HG03196 (cell line): ENCODE data around the gene IGF2R.
"Not testable (repeated sequence)": the region's sequence is repeated elsewhere in the genome, so short reads cannot be mapped to it uniquely, and the experiment has no call there.

Experiments used
- ATAC-seq: cut with Tn5 transposase; IDR thresholded peaks from one replicate; pipeline ENCODE4 v1.9.1; 2021; ENCODE audit not compliant: unreplicated experiment

IGF2R gene

DNA sequence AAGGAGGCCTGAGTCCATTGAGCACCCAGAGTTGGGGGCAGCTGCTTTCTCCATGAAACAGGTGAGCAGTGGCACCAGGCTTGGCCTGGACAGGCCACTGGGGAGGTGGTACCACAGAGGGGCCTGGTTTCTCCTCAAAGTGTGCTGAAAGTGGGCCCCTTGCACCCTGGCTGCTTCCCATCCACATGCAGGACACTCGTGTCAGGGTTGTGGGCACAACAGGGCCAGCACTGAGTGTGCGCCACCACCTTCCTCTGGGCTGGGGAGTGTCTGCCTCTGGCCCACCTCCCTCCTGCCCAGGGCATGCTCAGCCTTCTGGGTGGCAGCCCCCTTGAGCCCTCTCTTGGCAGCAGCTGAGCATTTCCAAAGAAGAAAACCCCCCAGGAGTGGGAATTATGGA lies 147.5 kb downstream of the IGF2R start:
- ATAC-seq = no peak

DNA sequence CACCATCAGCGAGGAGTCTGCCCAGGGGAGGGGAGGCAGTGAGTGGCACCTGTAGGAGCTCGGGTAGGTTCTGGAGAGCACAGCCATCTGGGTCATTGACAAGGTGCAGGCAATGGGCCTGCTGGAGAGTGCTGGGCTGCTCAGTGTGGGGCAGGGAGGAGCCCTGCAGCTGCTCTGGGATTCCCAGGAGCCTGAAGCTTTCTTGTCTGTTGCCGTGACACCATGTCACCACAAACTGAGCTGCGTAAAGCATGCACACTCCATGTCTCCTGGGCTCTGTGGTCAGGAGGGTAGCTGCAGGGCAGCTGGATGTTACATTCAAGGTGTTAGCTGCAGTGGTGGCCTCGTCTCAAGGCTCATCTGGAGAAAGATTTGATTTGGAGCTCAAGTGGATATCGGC lies 148.3 kb downstream of the IGF2R start:
- no peak for ATAC-seq

DNA sequence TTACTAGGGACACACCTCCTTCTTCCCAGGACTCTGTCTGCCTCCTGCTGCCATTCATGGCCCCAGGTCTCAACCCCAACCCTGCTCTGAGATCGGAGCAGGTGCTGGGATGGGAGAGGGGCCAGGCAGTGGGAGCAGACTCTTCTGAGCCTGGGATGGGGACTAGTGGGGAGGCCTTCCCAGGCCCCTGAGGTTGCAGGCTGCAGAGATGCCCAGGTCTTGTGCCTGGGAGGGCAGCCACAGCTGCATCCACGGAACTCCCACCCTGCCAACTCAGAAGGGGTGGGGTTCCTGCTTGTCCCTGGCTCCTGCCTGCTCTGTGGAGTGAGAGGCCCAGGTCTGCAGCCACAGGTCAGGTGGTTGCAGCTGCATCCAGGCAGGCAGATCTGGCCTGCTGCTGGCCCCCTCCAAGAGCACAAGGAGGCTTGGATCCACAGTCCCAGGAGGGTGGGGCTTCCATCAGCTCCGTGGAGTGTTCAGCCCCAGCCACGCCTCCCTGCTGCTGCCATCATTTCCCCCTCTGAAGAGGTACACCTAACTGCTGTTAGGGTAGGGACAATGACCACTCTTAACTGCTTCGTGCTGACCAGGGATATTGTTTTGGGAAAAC lies 149.8 kb downstream of the IGF2R start:
- ATAC-seq = no peak

DNA sequence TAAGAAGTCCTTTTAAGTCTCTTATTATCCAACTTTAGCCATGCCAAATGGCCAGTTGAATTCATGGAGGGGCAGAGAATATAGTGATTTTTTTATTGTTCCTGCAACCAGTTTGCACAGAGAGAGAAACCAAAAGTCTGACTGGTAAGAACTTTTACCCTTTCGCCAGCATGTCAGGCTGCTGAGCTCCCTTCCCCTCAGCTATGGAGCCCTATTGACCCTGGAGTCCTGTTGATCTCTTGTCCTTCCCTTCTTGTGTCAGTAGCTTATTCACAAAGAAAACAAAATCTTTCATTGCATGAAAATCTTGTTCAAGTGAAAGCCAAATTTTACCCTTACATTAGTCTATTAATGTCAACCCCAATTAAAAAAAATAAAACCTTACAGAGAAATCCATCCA lies 151.2 kb downstream of the IGF2R start:
- no peak for ATAC-seq

DNA sequence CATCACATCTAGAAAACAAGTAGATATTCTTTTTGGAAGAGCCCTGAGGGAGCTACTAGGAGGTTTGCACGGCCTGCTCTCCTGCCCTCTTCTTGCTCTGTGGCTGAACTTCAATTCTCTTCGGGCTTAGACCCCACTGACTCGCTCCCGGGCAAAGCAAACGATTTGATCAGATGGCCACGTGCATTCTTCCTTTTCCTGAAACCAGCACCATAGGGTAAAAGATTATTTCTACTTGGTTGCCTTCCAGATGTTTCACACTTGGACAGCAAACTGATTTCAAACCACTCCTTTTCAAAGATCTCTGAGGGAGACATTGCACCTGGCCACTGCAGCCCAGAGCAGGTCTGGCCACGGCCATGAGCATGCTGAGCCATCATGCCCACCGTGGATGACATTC lies 152.7 kb downstream of the IGF2R start, which contains the start of gene SLC22A1:
TSS of gene SLC22A1 (plus strand) at position 258 of the 400 bp plus-strand sequence. CDS start at position 379, 121 bp downstream.
- ATAC-seq = no peak

DNA sequence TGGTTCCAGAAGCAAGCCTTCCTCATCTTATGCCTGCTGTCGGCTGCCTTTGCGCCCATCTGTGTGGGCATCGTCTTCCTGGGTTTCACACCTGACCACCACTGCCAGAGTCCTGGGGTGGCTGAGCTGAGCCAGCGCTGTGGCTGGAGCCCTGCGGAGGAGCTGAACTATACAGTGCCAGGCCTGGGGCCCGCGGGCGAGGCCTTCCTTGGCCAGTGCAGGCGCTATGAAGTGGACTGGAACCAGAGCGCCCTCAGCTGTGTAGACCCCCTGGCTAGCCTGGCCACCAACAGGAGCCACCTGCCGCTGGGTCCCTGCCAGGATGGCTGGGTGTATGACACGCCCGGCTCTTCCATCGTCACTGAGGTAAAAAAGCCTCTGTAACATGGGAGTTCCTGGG lies 153.1 kb downstream of the IGF2R start:
- ATAC-seq = no peak

DNA sequence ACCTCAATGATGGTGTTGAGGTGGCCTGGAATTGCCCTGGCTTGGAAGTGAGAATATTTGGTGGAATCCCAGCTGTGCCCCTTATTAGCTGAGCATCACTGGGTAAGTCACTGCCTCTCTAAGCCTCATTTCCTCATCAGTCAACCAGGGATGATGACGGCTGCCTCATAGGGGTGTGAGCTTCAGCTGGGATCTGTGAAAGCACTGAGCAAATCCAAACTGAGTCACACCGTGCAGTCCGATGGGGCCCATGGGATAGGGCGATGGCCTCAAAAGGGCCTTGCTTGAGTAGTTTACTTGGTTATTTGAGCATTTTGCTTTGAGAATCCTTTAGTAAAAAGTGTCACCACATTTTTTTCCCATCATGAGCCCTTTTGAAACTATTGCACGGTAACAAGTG lies 153.9 kb downstream of the IGF2R start:
- no peak for ATAC-seq

DNA sequence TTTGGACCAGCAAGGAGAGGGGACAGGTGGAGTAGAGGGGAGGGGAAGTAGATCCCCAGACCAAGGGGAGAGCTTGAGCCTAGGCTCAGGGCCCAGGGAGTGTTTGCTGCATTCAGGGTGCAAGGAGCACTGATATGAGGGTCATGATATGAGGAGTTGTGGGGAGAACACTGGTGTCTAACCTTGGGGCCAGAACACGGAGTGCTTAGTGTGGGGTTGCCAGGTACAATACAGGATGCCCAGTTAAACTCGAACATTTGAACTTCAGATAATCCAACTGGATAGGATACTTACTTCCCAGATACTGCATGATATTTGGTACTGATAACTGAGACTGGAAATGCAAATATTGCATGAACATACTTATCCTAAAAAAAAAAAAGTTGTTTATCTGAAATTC lies 155.1 kb downstream of the IGF2R start:
- no peak for ATAC-seq

DNA sequence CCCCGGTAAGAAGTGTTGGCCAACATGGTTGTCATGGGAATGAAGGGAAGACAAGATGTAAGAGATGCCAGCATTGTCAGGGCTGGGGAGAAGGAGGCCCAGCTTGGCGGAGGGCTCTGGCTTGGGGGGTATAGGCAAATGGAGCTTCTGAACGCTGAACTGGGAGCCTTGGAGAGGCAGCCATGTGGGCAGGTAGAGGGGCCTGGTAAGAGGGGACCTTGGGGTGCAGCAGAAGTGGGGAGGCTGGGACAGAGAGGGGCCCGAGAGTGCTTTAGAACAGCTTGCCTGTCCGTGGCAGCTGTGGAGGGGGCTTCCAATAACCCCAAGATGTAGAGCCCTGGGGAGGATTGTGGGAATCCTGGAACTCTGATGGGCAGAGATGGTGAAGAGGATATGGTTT lies 155.7 kb downstream of the IGF2R start:
- no peak for ATAC-seq

DNA sequence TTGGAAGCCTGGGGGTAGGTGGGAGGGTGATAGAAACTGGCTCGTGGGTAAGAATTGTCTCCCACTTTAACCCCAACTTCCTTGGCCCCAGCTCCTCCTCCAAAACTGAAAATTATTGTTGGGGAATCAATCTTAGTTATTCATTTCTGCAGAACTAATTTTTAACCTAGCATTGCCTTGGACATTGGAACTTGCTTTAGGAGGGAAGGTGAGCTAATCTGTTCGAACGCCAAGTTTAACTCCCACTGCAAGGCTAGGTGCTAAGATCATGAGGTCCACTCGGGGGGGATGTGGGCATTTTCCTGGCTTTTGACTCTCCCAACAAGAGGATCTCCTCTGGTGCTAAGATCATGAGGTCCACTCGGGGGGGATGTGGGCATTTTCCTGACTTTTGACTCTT lies 156.2 kb downstream of the IGF2R start:
- not testable (repeated sequence) for ATAC-seq

DNA sequence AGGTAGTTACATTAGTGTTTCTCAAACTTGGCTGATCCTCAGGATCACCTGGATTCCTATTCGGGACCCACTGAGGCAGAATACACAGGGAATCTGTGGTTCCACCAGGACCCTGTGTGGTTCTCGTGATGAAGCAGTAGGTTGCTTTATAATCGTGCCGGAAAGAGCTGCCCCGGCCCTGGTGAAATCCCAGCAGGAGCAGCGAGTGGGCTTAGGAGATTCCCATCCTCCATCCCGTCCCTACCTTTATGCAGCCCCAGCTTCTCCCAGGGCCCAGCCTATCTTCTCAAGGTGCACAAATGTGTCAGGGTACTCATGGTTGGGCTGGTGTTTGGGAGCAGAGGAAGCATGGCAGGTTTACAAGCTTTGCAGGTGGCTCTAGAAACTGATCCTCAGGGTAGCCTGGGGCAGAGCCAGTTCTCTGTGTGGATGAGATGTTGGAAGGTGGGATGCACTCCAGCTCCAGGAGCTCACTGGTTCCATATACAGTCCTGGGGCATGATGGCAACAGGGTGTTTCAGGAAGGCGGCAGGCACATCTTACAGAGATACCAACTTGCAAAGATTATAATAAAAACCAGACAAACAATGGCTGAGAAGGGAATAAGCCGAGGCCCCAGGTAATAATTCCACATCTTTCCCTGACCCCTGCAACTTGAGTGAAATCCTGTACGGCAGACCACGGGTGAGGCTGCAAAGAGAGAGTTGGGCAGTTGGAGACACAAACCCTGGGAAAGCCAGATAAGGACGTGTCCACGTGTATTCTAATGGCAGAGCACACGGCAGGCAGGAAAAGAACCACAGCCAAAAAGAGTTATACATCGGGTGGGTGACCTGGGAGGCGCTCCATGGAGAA lies 158.6 kb downstream of the IGF2R start:
- no peak for ATAC-seq

DNA sequence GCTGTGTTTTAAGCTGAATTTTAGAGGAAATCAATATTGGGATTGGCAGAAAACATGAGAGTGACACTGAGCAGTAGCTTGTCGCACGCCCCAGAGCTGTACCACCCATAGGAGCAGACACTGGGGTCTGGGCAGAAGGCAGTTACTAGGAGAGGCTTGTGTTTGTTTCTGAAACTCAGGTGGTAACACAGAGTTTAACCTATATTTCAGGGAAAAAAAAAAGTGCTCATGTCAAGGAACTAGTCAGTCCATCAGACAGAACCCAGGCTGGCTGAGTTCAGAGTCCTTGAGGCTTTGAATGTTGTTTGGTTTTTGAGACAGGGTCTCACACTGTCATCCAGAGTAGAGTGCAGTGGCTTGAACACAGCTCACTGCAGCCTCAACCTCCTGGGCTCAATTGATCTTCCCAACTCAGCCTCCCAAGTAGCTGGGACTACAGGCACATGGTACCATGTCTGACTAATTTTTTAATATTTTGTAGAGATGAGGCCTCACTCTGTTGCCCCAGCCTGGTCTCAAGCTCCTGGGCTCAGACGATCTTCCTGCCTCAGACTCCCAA lies 159.3 kb downstream of the IGF2R start:
- no peak for ATAC-seq

DNA sequence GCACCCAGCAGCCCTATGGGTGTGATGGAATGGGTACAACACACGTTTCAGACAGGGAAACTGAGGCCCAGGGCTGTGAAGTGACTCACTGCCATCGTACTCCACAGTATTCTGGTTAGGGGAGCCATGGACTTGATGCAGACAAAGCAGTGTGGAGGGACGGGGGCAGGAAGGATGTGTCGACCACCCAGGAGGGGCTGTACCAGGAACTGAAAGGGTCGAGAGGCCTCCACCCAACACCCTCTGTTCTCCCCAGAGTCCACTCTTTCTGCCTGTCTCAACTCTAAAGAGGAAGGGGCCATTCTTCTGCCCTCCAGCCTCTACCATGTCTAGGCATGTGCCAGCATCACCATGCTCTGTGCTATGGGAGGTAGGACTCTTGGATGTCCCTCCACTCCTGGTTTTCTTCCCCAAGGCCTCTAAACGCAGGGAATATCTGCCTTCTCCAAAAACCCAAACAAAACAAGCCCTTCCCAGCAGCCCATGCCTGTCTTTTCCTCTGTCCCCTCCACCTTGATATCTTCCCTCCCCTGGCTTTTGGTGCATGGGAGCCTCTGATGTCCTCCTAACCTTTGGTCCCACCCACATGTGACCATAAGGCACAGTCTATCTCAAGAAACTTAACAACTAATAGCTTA lies 160.1 kb downstream of the IGF2R start:
- no peak for ATAC-seq

DNA sequence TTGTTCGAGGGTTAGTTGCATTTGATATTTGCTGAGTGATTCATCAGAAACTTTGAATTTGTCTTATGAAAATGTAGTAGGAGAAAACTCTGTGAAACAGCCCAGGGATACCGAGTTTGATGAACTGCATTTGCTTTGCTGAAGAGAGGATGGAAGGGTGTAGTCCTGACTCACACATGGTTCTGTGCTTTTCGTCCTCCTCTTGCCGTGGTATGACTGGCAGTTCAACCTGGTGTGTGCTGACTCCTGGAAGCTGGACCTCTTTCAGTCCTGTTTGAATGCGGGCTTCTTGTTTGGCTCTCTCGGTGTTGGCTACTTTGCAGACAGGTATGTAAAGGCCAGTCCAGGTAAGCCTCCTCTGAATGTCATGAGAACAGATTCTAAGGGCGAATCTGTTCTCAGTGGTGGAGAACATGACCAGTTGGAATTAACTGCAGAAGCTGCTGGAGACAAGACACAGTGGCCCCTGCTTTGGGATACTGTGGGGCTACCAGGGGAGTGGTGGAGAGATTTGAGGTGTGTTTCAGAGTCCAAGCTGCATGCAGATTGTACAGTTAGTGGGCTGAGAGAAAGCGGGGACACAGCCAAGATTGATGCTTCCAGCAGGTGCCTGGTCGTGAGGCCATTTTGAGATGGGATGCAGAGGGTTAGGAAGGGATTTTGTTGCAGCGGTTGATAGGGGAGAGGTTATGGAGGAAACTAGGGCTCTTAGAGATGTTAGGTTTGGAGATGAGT lies 161.2 kb downstream of the IGF2R start:
- ATAC-seq = no peak

DNA sequence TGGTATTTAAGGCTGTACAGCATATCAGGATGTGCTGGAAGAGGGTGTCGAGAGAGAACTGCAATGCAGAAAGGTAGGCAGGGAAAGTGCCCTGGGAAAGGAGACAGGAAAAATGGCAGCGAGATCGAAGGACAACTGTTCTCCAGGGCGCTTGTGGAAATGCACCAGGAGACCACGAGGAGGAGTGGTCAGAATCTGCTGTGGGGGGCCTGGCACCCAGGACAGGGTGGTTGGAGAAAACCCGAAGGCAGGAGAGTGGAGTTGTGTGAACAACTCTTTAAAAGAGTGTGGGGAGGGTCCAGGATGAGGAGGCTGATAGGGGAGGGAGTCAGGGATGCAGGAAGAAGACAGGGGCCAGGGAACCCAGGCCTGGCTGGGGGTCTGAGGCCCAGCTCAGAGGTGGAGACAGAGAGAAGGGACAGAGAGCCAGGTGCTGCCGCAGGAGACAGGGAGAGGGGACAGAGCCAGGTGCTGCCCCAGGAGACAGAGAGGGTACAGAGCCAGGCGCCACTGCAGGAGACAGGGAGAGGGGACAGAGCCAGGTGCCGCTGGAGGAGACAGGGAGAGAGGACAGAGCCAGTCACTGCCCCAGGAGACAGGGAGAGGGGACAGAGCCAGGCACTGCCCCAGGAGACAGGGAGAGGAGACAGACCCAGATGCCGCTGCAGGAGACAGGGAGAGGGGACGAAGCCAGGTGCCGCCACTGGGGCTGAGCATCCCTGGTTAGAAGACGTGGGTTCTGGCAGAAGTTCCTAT lies 162.0 kb downstream of the IGF2R start:
- ATAC-seq = no peak

DNA sequence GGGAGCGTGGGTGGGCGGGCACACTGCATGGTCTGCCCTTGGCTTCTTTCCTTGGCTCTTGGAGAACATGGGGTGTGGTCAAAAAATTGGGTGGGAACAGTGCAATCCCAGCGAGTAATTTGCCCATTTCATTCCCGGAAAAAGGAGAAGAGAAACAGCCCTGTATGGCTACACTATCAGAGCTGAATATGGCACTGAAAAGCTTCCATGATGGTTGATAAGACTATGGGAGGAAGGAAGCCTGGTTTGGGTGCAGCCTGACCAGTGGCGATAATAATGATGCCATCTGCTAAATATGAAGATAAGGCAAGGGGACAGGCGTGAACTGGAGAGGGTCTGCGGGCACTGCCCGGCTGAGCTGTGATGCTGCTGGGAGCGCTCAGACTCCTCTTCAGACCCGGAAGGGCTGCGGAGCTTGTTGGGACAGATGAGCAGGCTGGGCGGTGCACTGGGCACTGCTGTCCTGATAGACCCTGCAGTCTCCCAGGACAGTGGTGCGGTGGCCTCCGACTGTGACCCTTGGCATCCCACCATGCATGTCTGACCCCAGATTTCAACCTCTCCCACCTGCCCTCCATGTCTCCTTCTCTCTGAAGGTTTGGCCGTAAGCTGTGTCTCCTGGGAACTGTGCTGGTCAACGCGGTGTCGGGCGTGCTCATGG lies 162.9 kb downstream of the IGF2R start:
- ATAC-seq = no peak

DNA sequence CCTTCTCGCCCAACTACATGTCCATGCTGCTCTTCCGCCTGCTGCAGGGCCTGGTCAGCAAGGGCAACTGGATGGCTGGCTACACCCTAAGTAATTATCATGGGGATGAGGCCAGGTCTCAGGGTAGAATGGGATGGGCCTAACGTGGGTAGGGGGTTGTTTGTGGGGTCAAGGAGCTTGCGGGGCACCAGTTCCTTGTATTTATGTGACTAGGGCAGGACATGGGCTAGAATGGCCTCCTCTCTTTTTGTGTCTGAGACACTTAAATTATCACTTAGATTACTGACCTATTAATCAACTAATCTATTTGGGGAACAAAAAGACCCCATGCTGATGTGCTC lies 163.4 kb downstream of the IGF2R start:
- no peak for ATAC-seq

DNA sequence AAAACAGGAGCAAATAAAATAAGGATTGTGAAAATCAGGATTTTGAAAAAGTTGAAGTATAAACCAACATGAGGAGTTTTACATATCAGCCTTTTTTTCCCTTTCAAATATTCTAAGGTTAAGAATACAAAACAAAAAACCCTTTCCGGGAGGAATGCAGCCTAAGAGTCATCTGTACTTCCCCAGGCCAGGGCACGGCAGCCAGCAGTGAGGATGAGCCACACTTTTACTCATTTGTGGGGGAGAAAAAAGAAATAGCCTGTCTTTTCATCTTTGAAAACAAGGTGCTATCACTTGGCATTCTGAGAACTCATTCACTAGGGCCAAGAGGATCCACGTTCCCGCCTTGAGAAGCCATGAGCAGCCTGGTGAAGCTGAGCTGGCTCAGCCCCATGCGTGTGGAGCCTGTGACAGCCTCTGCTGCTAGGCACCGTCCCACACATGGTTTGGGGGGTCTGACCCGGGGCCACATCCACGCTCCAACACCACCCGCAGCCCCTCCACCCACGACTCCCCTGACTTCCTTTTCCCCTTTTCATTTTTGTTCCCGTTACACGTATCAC lies 164.0 kb downstream of the IGF2R start:
- ATAC-seq = no peak

DNA sequence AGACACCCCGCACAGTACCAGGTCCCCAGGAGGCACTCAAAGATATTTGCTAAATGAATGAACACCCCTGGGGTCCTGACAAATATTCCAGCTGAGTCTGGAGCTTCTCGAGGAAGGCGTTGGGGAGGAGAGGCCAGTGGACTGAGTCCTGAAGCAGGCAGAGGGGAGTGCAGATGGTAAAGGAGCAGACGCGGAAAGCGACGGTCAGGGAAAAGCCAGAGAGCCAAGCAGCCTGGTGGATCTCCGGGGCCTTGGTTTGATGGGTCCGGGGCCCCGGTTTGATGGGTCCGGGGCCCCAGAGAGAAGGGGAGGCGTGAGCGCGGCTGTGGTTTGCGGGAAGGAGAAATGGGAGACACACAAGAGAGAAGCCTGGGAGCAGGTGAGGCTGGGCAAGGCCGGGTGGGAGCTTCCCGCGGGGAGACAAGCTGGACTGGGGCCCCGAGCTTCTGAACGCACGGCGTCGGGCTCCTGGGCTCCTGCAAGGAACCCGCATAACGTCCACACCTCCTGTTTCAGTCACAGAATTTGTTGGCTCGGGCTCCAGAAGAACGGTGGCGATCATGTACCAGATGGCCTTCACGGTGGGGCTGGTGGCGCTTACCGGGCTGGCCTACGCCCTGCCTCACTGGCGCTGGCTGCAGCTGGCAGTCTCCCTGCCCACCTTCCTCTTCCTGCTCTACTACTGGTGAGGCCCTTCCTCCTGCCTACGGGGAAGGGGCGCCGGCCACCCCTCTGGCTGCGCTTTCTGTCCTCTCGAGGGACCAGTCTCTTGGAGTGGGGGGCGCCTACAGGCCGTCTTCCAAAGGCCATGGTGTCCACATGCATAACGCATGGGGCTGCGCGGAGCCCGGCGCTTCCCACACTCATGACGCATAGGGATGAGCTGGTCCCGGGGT lies 164.8 kb downstream of the IGF2R start:
- no peak for ATAC-seq
